Liver (tissue), 3 donors: ENCODE measurements around the gene ADNP.

ENCODE experiments used
- GABPA ChIP-seq, 2 donors: IDR thresholded peaks in 1 of 2; conservative IDR thresholded peaks in 1 of 2; 2 replicates each; pipeline ENCODE4 v1.6.1; 2016; ENCODE audit warnings: antibody characterized with exemption in 2 of 2, mild to moderate bottlenecking in 1 of 2, moderate library complexity in 1 of 2
- HNF4G ChIP-seq: IDR thresholded peaks from 2 replicates; pipeline ENCODE4 v1.6.1; 2016; ENCODE audit warnings: antibody characterized with exemption
- JUND ChIP-seq, 2 donors: IDR thresholded peaks; 2 replicates each; pipeline ENCODE4 v1.6.1; 2016; ENCODE audit warnings: antibody characterized with exemption in 2 of 2
- RAD21 ChIP-seq, 2 donors: IDR thresholded peaks; 2 replicates each; pipeline ENCODE4 v1.6.1; 2016; ENCODE audit warnings: antibody characterized with exemption in 2 of 2, mild to moderate bottlenecking in 2 of 2
- RXRA ChIP-seq, 2 donors: IDR thresholded peaks; 2 replicates each; pipeline ENCODE4 v1.6.1; 2017 to 2018; ENCODE audit warnings: antibody characterized with exemption in 2 of 2, mild to moderate bottlenecking in 1 of 2
- SP1 ChIP-seq: IDR thresholded peaks from 2 replicates; pipeline ENCODE4 v1.6.1; 2018; ENCODE audit warnings: antibody characterized with exemption, mild to moderate bottlenecking
- YY1 ChIP-seq: IDR thresholded peaks from 2 replicates; pipeline ENCODE4 v1.6.1; 2016; ENCODE audit warnings: antibody characterized with exemption, mild to moderate bottlenecking
- TF ChIP-seq, protein P1 (sequence below): fragments of 150-350 bp; IDR thresholded peaks from 2 replicates; pipeline ENCODE4 v1.5.1; 2017; ENCODE audit warnings: improper control_type of control experiment, low read depth, low read length; ENCODE audit not compliant: missing input control
- TF ChIP-seq, protein P2 (sequence below): IDR thresholded peaks from 2 replicates; pipeline ENCODE4 v1.6.1; 2016; ENCODE audit warnings: antibody characterized with exemption
- donor health status: healthy.
- donor health status: healthy.

DNA sequence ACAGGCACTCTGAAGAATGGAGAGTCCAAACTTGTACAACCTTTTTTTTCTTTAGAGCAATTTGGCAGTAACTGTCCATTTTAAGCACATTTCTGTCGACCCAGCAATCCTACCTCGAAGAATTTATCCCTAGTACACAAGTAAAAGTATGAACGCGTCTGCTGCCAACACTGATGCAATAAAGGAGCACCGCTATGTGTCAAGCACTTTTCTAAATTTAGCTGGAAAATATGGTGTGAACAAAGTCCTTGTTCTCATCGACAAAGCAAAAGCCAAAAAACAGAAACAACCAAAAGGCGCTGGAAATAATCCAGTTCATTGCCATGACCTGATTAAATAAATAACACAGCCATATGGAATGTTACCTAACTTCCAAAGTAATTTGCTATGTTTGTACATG lies 26.0 kb upstream of the ADNP start:
- TF ChIP-seq, protein P1, sequence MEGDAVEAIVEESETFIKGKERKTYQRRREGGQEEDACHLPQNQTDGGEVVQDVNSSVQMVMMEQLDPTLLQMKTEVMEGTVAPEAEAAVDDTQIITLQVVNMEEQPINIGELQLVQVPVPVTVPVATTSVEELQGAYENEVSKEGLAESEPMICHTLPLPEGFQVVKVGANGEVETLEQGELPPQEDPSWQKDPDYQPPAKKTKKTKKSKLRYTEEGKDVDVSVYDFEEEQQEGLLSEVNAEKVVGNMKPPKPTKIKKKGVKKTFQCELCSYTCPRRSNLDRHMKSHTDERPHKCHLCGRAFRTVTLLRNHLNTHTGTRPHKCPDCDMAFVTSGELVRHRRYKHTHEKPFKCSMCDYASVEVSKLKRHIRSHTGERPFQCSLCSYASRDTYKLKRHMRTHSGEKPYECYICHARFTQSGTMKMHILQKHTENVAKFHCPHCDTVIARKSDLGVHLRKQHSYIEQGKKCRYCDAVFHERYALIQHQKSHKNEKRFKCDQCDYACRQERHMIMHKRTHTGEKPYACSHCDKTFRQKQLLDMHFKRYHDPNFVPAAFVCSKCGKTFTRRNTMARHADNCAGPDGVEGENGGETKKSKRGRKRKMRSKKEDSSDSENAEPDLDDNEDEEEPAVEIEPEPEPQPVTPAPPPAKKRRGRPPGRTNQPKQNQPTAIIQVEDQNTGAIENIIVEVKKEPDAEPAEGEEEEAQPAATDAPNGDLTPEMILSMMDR = no peak
- TF ChIP-seq HNF4G (no peak), SP1 (peak; percentile 27), JUND (IDR thresholded peaks at IDR 0.05) (peak in 1 of 2 donors; percentile 52), RXRA (IDR thresholded peaks at IDR 0.05) (peak; percentile 37 to 51), GABPA (IDR thresholded peaks at IDR 0.05 in 1 of 2, conservative IDR thresholded peaks at IDR 0.05 in 1 of 2) (no peak), YY1 (no peak), RAD21 (IDR thresholded peaks at IDR 0.05) (no peak)
- TF ChIP-seq, protein P2, sequence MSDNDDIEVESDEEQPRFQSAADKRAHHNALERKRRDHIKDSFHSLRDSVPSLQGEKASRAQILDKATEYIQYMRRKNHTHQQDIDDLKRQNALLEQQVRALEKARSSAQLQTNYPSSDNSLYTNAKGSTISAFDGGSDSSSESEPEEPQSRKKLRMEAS = no peak
